ENCODE measurements around the gene TSPEAR.

GRCh38 chr21:44579833-44580144 is 131.6 kb downstream of the TSPEAR start:
- TF ChIP-seq ATF7 (IDR thresholded peaks at IDR 0.05): no peak
- TF ChIP-seq ATF7 (CRISPR knock-in tag; IDR thresholded peaks at IDR 0.05): no peak
- no peak for TF ChIP-seq CREB1 (IDR thresholded peaks at IDR 0.05)
- TF ChIP-seq CREB1 (CRISPR knock-in tag; IDR thresholded peaks at IDR 0.05): no peak
- TF ChIP-seq EZH2 (conservative IDR thresholded peaks at IDR 0.05; ENCODE audit: low read depth, low read length): no peak
- no peak for TF ChIP-seq CTCF (CRISPR knock-in tag; IDR thresholded peaks at IDR 0.05)
- TF ChIP-seq POLR2A (IDR thresholded peaks at IDR 0.05; ENCODE audit: insufficient read depth in 1 of 2, low read depth in 2 of 2, low read length in 2 of 2): no peak
- TF ChIP-seq SUZ12 (IDR thresholded peaks at IDR 0.05; ENCODE audit: low read depth, low read length): no peak
- no peak for TF ChIP-seq ZBTB1 (CRISPR knock-in tag; IDR thresholded peaks at IDR 0.05; ENCODE audit: borderline replicate concordance)
- TF ChIP-seq ZBTB7A (CRISPR knock-in tag; IDR thresholded peaks at IDR 0.05): no peak
- TF ChIP-seq ZNF530 (CRISPR knock-in tag; IDR thresholded peaks at IDR 0.05; ENCODE audit: low read depth): no peak
